Osteoblast (primary cell): Measurements from ENCODE around the gene PTGER1. TPM values are rescaled to one million over a fixed set of nuclear protein-coding genes. Genes with fewer than 3 reads are reported as not detected.

ENCODE experiments used
- DNase-seq: peaks from one replicate; pipeline ENCODE4 v3.0.0; 2011; ENCODE audit warnings: low spot score, mixed read lengths; ENCODE audit not compliant: insufficient read length; ENCODE audit errors: missing footprints
- H2AFZ ChIP-seq: 2 replicates; pipeline ENCODE4 v1.6.0; 2011; ENCODE audit warnings: mild to moderate bottlenecking, low read length
- H3K27ac ChIP-seq: 2 replicates; pipeline ENCODE4 v1.5.1; 2011; ENCODE audit warnings: mild to moderate bottlenecking, low read depth, low read length, moderate library complexity
- H3K27me3 ChIP-seq: 2 replicates; pipeline ENCODE4 v1.6.0; 2012; ENCODE audit warnings: mild to moderate bottlenecking, control low read depth, inconsistent platforms, low read length, moderate library complexity; ENCODE audit not compliant: insufficient read depth
- H3K36me3 ChIP-seq: 2 replicates; pipeline ENCODE4 v1.5.1; 2011; ENCODE audit warnings: mild to moderate bottlenecking, low read length, control low read depth, moderate library complexity; ENCODE audit not compliant: insufficient read depth
- H3K4me1 ChIP-seq: 2 replicates; pipeline ENCODE4 v1.5.1; 2011; ENCODE audit warnings: mild to moderate bottlenecking, low read length, control low read depth, moderate library complexity; ENCODE audit not compliant: insufficient read depth
- H3K4me2 ChIP-seq: 2 replicates; pipeline ENCODE4 v1.6.0; 2011; ENCODE audit warnings: mild to moderate bottlenecking, low read length; ENCODE audit not compliant: insufficient read depth
- H3K4me3 ChIP-seq: fragments of 200-600 bp; sonication (generic); 3 replicates; pipeline ENCODE4 v1.5.1; 2012; ENCODE audit warnings: mild to moderate bottlenecking, low read length, inconsistent platforms; ENCODE audit not compliant: insufficient read depth
- H3K79me2 ChIP-seq: 2 replicates; pipeline ENCODE4 v1.6.0; 2012; ENCODE audit warnings: mild to moderate bottlenecking, low read length, control low read depth, inconsistent platforms; ENCODE audit not compliant: insufficient read depth
- H3K9me3 ChIP-seq: 2 replicates; pipeline ENCODE4 v1.5.1; 2011; ENCODE audit warnings: low read depth, low read length, control low read depth
- H4K20me1 ChIP-seq: 2 replicates; pipeline ENCODE4 v1.6.0; 2012; ENCODE audit warnings: mild to moderate bottlenecking, low read length, control low read depth; ENCODE audit not compliant: insufficient read depth
- total RNA-seq: library from RNA; depleted of rRNA; stranded (reverse); fragments of >200 nt; gene quantifications from 2 replicates; pipeline ENCODE4 v1.2.3, GENCODE V29; 2012
- TF ChIP-seq, protein P1 (sequence below): IDR thresholded peaks from 2 replicates; pipeline ENCODE4 v1.5.1; 2011; ENCODE audit warnings: mild to moderate bottlenecking, low read depth, low read length, moderate library complexity; ENCODE audit errors: extremely low read depth

The PTGER1 gene
- total RNA-seq, 1 donor, result 0.72 TPM

DNA sequence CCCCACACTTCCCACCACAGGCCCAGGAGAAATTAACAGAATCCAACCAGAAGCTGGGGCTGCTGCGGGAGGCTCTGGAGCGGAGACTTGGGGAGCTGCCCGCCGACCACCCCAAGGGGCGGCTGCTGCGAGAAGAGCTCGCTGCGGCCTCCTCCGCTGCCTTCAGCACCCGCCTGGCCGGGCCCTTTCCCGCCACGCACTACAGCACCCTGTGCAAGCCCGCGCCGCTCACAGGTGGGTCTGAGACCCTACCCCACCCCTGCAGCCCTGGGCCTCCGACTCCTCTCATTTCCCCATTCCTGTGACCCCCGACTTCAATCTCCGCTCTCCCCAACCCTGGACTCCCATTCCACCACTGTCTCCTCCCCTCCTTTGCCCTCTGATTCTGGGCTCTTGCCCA lies 24.3 kb downstream of the PTGER1 start:
- Histone ChIP-seq H3K27me3 (no peaks in the 10 kb centered on the region), H3K36me3 (peaks cover 27% of the 10 kb centered on the region)
- TF ChIP-seq, protein P1, sequence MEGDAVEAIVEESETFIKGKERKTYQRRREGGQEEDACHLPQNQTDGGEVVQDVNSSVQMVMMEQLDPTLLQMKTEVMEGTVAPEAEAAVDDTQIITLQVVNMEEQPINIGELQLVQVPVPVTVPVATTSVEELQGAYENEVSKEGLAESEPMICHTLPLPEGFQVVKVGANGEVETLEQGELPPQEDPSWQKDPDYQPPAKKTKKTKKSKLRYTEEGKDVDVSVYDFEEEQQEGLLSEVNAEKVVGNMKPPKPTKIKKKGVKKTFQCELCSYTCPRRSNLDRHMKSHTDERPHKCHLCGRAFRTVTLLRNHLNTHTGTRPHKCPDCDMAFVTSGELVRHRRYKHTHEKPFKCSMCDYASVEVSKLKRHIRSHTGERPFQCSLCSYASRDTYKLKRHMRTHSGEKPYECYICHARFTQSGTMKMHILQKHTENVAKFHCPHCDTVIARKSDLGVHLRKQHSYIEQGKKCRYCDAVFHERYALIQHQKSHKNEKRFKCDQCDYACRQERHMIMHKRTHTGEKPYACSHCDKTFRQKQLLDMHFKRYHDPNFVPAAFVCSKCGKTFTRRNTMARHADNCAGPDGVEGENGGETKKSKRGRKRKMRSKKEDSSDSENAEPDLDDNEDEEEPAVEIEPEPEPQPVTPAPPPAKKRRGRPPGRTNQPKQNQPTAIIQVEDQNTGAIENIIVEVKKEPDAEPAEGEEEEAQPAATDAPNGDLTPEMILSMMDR, result no peak

GRCh38 chr19:14450168-14450874 lies 24.8 kb downstream of the PTGER1 start:
- Histone ChIP-seq H4K20me1 (peaks cover 4% of the 10 kb centered on the region), H3K27ac (no peak overlapping the region), H3K4me3 (no peak overlapping the region), H3K27me3 (no peaks in the 10 kb centered on the region), H3K4me1 (no peaks in the 10 kb centered on the region), H3K79me2 (no peaks in the 10 kb centered on the region), H3K4me2 (no peak overlapping the region), H3K9me3 (no peaks in the 10 kb centered on the region), H2AFZ (no peak overlapping the region), H3K36me3 (peaks cover 27% of the 10 kb centered on the region)
- TF ChIP-seq, protein P1, result no peak
- DNase-seq, result peak; percentile 77

More for the DNA sequence above, 24.3 kb downstream of the PTGER1 start:
- Histone ChIP-seq H3K4me3 (no peak overlapping the region), H3K4me2 (no peak overlapping the region), H3K79me2 (no peaks in the 10 kb centered on the region), H2AFZ (no peak overlapping the region), H3K9me3 (no peaks in the 10 kb centered on the region), H4K20me1 (peaks cover 4% of the 10 kb centered on the region), H3K4me1 (no peaks in the 10 kb centered on the region), H3K27ac (no peak overlapping the region)
- no peak for DNase-seq

GRCh38 chr19:14449321-14449720 lies 25.8 kb downstream of the PTGER1 start:
- Histone ChIP-seq H3K4me3 (no peak overlapping the region), H3K36me3 (peaks cover 29% of the 10 kb centered on the region), H2AFZ (no peak overlapping the region), H3K79me2 (no peaks in the 10 kb centered on the region), H3K9me3 (no peaks in the 10 kb centered on the region), H3K4me2 (no peak overlapping the region), H3K4me1 (no peaks in the 10 kb centered on the region), H3K27me3 (no peaks in the 10 kb centered on the region), H4K20me1 (peaks cover 4% of the 10 kb centered on the region), H3K27ac (no peak overlapping the region)
- DNase-seq, result no peak
- TF ChIP-seq, protein P1, result no peak

DNA sequence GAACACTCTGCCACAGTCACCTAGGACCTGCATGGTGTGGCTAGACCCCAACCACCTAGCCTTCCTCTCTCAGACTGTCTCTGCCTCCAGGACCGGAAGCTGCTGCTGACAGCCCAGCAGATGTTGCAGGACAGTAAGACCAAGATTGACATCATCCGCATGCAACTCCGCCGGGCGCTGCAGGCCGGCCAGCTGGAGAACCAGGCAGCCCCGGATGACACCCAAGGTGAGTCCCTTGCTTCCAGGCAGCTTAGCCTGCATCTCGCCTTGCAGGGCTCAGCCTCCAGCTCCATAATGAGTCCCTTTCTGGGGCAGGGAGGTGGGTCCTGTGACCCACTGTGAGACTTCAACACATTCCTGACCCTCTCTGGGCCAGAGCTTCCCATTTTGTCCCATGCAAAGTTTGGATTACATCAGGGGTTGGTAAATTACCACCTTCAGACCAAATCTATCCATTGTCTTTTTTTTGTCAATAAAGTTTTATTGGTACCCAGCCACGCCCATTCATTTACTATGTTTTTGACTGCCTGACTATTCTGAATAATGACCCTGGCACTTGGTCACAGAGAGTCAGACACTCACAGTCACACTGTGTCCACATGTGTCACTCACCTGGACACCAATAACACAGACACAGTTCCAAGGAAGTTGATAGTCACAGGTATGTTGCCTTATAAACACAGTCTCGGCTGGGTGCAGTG lies 28.7 kb downstream of the PTGER1 start:
- no peaks in the 10 kb centered on the region for H3K9me3 ChIP-seq
- no peak overlapping the region for H2AFZ ChIP-seq
- no peaks in the 10 kb centered on the region for H3K4me1 ChIP-seq
- H3K36me3 ChIP-seq, result peaks cover 49% of the 10 kb centered on the region
- H3K27me3 ChIP-seq, result no peaks in the 10 kb centered on the region
- no peak overlapping the region for H3K4me2 ChIP-seq
- TF ChIP-seq, protein P1, result no peak
- H3K4me3 ChIP-seq, result no peak overlapping the region
- H3K27ac ChIP-seq, result no peak overlapping the region
- no peak for DNase-seq
- peaks cover 11% of the 10 kb centered on the region for H4K20me1 ChIP-seq
- peaks cover 2% of the 10 kb centered on the region for H3K79me2 ChIP-seq
